ENCODE measurements around the gene AIF1.

The AIF1 gene

DNA sequence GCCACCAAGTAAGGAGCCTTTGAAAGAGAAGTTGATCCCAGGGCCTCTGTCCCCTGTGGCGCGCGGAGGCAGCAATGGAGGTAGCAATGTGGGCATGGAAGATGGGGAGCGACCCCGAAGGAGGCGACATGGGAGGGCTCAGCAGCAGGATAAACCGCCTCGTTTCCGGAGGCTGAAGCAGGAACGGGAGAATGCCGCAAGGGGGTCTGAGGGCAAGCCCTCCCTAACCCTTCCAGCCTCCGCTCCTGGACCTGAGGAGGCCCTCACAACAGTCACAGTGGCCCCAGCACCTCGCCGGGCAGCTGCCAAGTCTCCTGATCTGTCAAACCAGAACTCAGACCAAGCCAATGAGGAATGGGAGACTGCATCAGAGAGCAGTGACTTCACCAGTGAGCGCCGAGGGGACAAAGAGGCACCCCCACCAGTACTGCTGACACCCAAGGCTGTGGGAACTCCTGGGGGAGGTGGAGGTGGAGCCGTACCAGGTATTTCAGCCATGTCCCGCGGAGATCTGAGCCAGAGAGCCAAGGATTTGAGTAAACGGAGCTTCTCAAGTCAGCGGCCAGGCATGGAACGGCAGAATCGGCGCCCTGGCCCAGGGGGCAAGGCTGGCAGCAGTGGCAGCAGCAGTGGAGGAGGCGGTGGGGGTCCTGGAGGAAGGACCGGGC lies 17.4 kb downstream of the AIF1 start:
- TF ChIP-seq, protein P1, sequence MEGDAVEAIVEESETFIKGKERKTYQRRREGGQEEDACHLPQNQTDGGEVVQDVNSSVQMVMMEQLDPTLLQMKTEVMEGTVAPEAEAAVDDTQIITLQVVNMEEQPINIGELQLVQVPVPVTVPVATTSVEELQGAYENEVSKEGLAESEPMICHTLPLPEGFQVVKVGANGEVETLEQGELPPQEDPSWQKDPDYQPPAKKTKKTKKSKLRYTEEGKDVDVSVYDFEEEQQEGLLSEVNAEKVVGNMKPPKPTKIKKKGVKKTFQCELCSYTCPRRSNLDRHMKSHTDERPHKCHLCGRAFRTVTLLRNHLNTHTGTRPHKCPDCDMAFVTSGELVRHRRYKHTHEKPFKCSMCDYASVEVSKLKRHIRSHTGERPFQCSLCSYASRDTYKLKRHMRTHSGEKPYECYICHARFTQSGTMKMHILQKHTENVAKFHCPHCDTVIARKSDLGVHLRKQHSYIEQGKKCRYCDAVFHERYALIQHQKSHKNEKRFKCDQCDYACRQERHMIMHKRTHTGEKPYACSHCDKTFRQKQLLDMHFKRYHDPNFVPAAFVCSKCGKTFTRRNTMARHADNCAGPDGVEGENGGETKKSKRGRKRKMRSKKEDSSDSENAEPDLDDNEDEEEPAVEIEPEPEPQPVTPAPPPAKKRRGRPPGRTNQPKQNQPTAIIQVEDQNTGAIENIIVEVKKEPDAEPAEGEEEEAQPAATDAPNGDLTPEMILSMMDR (IDR thresholded peaks at IDR 0.05; ENCODE audit: low read depth, low read length) = no peak
- H3K4me3 ChIP-seq (ENCODE audit: low read depth, low read length) = no peak overlapping the region

DNA sequence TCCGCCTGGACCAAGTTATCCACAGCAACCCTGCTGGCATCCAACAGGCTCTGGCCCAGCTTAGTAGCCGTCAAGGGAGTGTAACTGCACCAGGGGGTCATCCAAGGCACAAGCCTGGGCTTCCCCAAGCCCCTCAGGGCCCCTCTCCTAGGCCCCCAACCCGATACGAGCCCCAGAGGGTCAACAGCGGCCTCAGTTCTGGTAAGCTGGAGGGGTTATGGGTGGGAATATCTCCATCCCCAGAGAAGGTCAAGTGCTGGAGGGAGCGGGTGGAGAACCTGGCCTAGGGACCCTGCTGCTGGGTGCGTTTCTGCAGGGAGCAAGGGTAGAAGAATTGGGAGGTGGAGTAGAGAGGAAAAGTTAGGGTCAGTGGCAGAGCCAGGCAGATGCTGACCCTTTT lies 18.4 kb downstream of the AIF1 start:
- H3K4me3 ChIP-seq (ENCODE audit: low read depth, low read length) = no peak overlapping the region
- TF ChIP-seq, protein P1 (IDR thresholded peaks at IDR 0.05; ENCODE audit: low read depth, low read length) = no peak

DNA sequence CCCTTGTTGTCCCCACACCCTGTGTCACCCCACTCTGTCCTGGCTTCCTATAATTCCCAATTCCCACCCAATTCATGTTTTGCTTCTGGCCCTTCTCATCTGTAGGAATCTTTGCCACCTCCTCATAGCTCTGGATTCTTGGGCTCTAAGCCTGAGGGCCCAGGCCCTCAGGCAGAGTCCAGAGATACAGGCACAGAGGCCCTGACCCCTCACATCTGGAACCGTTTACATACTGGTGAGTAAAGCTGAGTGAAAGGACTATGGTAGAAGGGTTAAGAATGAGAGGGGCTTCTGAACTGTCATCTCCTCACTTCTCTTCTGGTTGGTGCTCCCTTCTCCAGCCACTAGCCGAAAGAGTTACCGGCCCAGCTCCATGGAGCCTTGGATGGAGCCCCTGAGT lies 19.1 kb downstream of the AIF1 start:
- TF ChIP-seq, protein P1 (IDR thresholded peaks at IDR 0.05; ENCODE audit: low read depth, low read length) = no peak
- H3K4me3 ChIP-seq (ENCODE audit: low read depth, low read length) = no peak overlapping the region

DNA sequence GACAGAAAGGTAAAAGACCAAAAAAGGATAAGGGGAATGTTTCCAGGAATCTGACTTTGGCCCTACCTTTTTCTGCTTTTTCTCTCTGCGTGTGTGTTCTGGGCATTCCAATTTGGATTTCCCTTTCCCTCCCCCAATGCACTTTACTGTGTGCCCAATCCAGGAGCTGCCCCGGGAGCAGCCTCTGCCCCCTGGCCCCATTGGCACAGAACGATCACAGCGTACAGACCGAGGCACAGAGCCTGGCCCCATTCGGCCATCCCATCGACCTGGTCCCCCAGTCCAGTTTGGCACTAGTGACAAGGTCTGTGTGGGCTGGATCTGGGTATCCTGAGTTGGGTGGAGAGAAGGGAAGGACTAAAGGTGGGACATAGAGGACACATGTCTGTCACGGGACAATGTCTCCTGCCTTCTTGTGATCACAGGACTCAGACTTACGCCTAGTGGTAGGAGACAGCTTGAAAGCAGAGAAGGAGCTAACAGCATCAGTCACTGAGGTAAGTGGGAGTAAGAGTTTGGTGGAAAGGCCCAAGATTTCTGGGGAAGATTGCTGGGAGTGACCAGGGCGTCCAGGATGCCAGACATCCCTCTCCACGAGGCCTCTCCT lies 20.0 kb downstream of the AIF1 start:
- TF ChIP-seq, protein P1 (IDR thresholded peaks at IDR 0.05; ENCODE audit: low read depth, low read length) = no peak
- no peak overlapping the region for H3K4me3 ChIP-seq (ENCODE audit: low read depth, low read length)

DNA sequence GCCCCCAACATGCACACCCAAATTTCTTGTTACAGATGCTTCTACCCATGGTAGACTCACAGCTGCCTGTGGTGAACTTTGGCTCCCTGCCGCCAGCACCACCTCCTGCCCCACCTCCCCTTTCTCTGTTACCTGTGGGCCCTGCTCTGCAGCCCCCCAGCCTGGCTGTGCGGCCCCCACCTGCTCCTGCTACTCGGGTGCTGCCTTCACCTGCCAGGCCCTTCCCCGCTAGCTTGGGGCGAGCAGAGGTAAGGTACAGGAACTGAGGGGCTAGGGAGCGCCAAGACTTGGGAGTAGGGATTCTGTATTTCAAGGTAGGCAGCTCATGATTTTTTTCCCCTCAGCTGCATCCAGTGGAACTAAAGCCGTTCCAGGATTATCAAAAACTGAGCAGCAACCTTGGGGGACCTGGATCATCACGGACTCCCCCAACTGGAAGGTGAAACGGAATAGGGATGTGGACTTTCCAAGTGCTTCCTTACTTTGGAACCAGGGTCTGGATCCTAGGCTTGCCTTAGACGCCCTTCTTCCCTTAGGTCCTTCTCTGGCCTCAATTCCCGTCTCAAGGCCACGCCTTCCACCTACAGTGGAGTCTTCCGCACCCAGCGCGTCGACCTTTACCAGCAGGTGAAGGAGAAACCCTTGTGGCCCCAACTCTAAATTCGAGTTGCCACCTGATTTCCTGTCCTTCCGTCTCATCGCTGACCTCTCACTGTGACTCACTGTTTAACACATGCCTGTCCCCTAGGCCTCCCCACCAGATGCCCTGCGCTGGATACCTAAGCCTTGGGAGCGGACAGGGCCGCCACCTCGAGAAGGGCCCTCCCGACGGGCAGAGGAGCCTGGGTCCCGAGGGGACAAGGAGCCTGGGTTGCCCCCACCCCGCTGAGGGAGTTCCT lies 21.9 kb downstream of the AIF1 start:
- no peak overlapping the region for H3K4me3 ChIP-seq (ENCODE audit: low read depth, low read length)
- TF ChIP-seq, protein P1 (IDR thresholded peaks at IDR 0.05; ENCODE audit: low read depth, low read length) = no peak

DNA sequence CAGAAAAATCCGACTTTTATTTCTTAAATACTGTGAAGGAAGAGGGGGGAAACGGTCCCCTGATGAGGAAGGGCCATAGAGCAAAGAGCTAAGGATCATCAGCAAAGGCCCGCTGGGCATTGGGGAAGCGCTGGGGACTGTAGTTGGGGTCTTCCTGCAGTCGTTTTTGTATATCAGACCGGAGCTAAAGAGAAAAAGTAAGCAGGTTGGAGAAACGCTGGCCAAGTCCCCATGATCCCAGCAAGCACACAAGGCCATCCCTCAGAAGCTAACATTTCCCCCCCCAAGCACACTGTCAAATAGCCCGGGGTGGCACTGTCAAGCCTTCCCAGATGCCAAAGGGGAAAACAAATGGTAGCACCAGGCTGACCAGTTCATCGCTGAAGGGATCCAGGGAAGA lies 24.0 kb downstream of the AIF1 start:
- no peak overlapping the region for H3K4me3 ChIP-seq (ENCODE audit: low read depth, low read length)
- TF ChIP-seq, protein P1 (IDR thresholded peaks at IDR 0.05; ENCODE audit: low read depth, low read length) = no peak

DNA sequence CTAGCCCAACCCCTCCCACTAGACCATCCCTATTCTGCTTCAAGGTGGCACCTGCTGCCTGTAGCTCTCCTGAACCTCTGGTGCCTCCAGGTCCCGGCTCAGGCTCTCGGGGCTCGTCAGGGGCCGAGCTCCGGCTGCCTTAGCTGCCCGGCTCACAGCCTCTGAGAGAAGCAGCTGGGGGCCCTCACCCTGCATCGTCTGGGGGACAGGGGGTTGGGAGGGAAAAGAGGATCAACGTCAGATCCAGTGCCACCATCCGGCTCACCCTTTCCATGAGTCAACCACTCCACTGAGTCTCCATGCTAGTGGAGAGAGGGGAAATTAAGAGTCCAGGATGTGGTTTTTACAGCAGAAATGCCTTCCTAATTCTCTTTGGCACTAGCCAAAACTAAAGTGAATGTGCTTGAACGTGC lies 24.4 kb downstream of the AIF1 start:
- TF ChIP-seq, protein P1 (IDR thresholded peaks at IDR 0.05; ENCODE audit: low read depth, low read length) = no peak
- no peak overlapping the region for H3K4me3 ChIP-seq (ENCODE audit: low read depth, low read length)
